IMR-90 (cell line): Measurements from ENCODE around the gene FRAS1. TPM values are rescaled to one million over a fixed set of nuclear protein-coding genes. Genes with fewer than 3 reads are reported as not detected.
A peak's percentile ranks its signal among the peaks of the same experiment; 100 is the strongest.

Experiments used
- ATAC-seq: fragments of 200-7000 bp; cut with Tn5 transposase; 2 replicates; pipeline ENCODE4 v1.9.1; 2020; ENCODE audit warnings: low read depth, mild to moderate bottlenecking, moderate library complexity
- BruUV-seq: library from RNA; stranded (reverse); fragments of 400-500 nt; replicated peaks from 2 replicates; lab custom pipeline; 2021; lab: Mats Ljungman, UMichigan
- CTCF ChIA-PET: fragments of 300-600 bp; formaldehyde crosslinking; extraction: SDS; loops from one replicate; lab custom pipeline; 2021; ENCODE audit warnings: antibody characterized with exemption; lab: Yijun Ruan, JAX
- POLR2A ChIA-PET: fragments of 300-600 bp; sonication (Branson Sonifier 250); formaldehyde crosslinking; loops from one replicate; lab custom pipeline; 2022; ENCODE audit warnings: antibody characterized with exemption; ENCODE audit not compliant: unreplicated experiment; lab: Charles Lee
- DNase-seq: peaks from one replicate; pipeline ENCODE4 v3.0.0; 2013
- H2AFZ ChIP-seq: replicated peaks from 2 replicates; pipeline ENCODE3; 2013; ENCODE audit warnings: low read length, mild to moderate bottlenecking; ENCODE audit not compliant: poor library complexity
- H2AK5ac ChIP-seq: 2 replicates; pipeline ENCODE4 v1.6.1; 2013; ENCODE audit warnings: low read depth, low read length, inconsistent platforms
- H2AK9ac ChIP-seq: replicated peaks from 2 replicates; pipeline ENCODE3; 2013; ENCODE audit warnings: mild to moderate bottlenecking, low read depth, low read length, moderate library complexity; ENCODE audit not compliant: poor library complexity
- H2BK120ac ChIP-seq: 2 replicates; pipeline ENCODE4 v1.6.1; 2013; ENCODE audit warnings: low read depth, low read length, inconsistent platforms
- H2BK15ac ChIP-seq: 3 replicates; pipeline ENCODE4 v1.6.1; 2013; ENCODE audit warnings: low read depth, low read length, inconsistent platforms
- H2BK20ac ChIP-seq: 2 replicates; pipeline ENCODE4 v1.6.1; 2013; ENCODE audit warnings: low read depth, mild to moderate bottlenecking, inconsistent platforms, low read length, moderate library complexity
- H2BK5ac ChIP-seq: 2 replicates; pipeline ENCODE4 v1.6.1; 2013; ENCODE audit warnings: mild to moderate bottlenecking, low read depth, low read length, inconsistent platforms; ENCODE audit not compliant: poor library complexity, severe bottlenecking
- H3K14ac ChIP-seq: replicated peaks from 2 replicates; pipeline ENCODE4 v1.6.1; 2013; ENCODE audit warnings: low read depth, low read length, inconsistent platforms
- H3K18ac ChIP-seq: 2 replicates; pipeline ENCODE4 v1.6.1; 2013; ENCODE audit warnings: low read depth, low read length, control low read depth
- H3K23ac ChIP-seq: 2 replicates; pipeline ENCODE4 v1.6.1; 2013; ENCODE audit warnings: low read depth, low read length, inconsistent platforms
- H3K27ac ChIP-seq: 2 replicates; pipeline ENCODE4 v1.5.1; 2013; ENCODE audit warnings: mild to moderate bottlenecking, control low read depth, low read length; ENCODE audit not compliant: insufficient read depth
- H3K27me3 ChIP-seq: 2 replicates; pipeline ENCODE4 v1.6.1; 2013; ENCODE audit warnings: low read length; ENCODE audit not compliant: control insufficient read depth, insufficient read depth
- H3K36me3 ChIP-seq: 2 replicates; pipeline ENCODE4 v1.6.1; 2013; ENCODE audit warnings: low read length, mixed read lengths; ENCODE audit not compliant: control insufficient read depth, insufficient read depth
- H3K4ac ChIP-seq: 2 replicates; pipeline ENCODE4 v1.6.1; 2013; ENCODE audit warnings: low read depth, low read length, inconsistent platforms
- H3K4me1 ChIP-seq: 2 replicates; pipeline ENCODE4 v1.6.1; 2013; ENCODE audit warnings: low read length, mixed read lengths; ENCODE audit not compliant: control insufficient read depth, insufficient read depth
- H3K4me2 ChIP-seq: 2 replicates; pipeline ENCODE4 v1.6.1; 2013; ENCODE audit warnings: low read depth, mild to moderate bottlenecking, control low read depth, low read length, moderate library complexity
- H3K4me3 ChIP-seq: 2 replicates; pipeline ENCODE4 v1.5.1; 2013; ENCODE audit warnings: low read depth, mild to moderate bottlenecking, control low read depth, low read length, moderate library complexity; ENCODE audit not compliant: insufficient read depth
- H3K56ac ChIP-seq: 2 replicates; pipeline ENCODE4 v1.6.1; 2013; ENCODE audit warnings: low read length, inconsistent platforms; ENCODE audit not compliant: insufficient read depth; ENCODE audit errors: extremely low read depth
- H3K79me1 ChIP-seq, 2 experiments: 2 replicates each; pipeline ENCODE4 v1.6.1; 2013; ENCODE audit warnings: low read length in 2 of 2, inconsistent platforms in 1 of 2, low read depth in 1 of 2
- H3K9ac ChIP-seq: 2 replicates; pipeline ENCODE4 v1.6.1; 2013; ENCODE audit warnings: low read depth, low read length, control low read depth
- H3K9me1 ChIP-seq: 2 replicates; pipeline ENCODE4 v1.6.1; 2013; ENCODE audit warnings: low read length, inconsistent platforms; ENCODE audit not compliant: insufficient read depth
- H3K9me3 ChIP-seq: 2 replicates; pipeline ENCODE4 v1.6.1; 2013; ENCODE audit warnings: low read length; ENCODE audit not compliant: control insufficient read depth, insufficient read depth
- H4K20me1 ChIP-seq: 2 replicates; pipeline ENCODE4 v1.6.1; 2013; ENCODE audit warnings: low read length, inconsistent platforms; ENCODE audit not compliant: insufficient read depth
- H4K5ac ChIP-seq: 2 replicates; pipeline ENCODE4 v1.6.1; 2013; ENCODE audit warnings: mild to moderate bottlenecking, low read depth, low read length, control low read depth
- H4K8ac ChIP-seq, 2 experiments: 2 replicates each; pipeline ENCODE4 v1.6.1; 2013; ENCODE audit warnings: low read depth in 2 of 2, low read length in 2 of 2, control low read depth in 1 of 2, inconsistent platforms in 1 of 2
- H4K91ac ChIP-seq: 2 replicates; pipeline ENCODE4 v1.6.1; 2013; ENCODE audit warnings: low read depth, low read length, inconsistent platforms; ENCODE audit not compliant: insufficient read depth
- MAZ ChIP-seq: IDR thresholded peaks from 2 replicates; pipeline ENCODE4 v1.6.1; 2012; ENCODE audit warnings: low read depth, mild to moderate bottlenecking, low read length, improper control_type of control experiment, moderate library complexity, borderline replicate concordance
- RCOR1 ChIP-seq: IDR thresholded peaks from 2 replicates; pipeline ENCODE4 v1.6.1; 2012; ENCODE audit warnings: mild to moderate bottlenecking, low read length, improper control_type of control experiment; ENCODE audit not compliant: insufficient replicate concordance
- SMC3 ChIP-seq: fragments of 150-350 bp; IDR thresholded peaks from 2 replicates; pipeline ENCODE4 v1.6.1; 2016; ENCODE audit warnings: low read depth, mild to moderate bottlenecking, antibody characterized with exemption, low read length, moderate library complexity
- WGBS, 2 experiments: methylation state at CpG; one replicate each; pipeline versions ENCODE4 v1.1.5 to v1.1.7; 2013; ENCODE audit warnings: missing lambda C conversion rate in 2 of 2; ENCODE audit not compliant: insufficient read length in 1 of 2; ENCODE audit errors: extremely low coverage in 2 of 2; 5-methylcytosine and 5-hydroxymethylcytosine counted together
- dilution Hi-C: fragments of 300-500 bp; cut with HindIII; formaldehyde crosslinking; loops from one replicate; pipeline ENCODE4 v1.14.3; 2018; ENCODE audit warnings: low sequenced_read_pairs; ENCODE audit not compliant: unreplicated experiment
- in situ Hi-C: fragments of 300-500 bp; cut with MboI; formaldehyde crosslinking; loops from 3 replicates; pipeline ENCODE4 v1.14.3; 2019; ENCODE audit warnings: low sequenced_read_pairs, inconsistent platforms, mixed read lengths
- intact Hi-C: fragments of 100-400 bp; cut with micrococcal nuclease; formaldehyde crosslinking; loops from 2 replicates; pipeline ENCODE4 v1.10.0; 2022
- polyA plus RNA-seq, 3 experiments: library from polyadenylated mRNA; depleted of rRNA; stranded (reverse); fragments of >200 nt; gene quantifications; 2 replicates each; pipeline ENCODE4 v1.2.3, GENCODE V29; 2012; ENCODE audit warnings: low replicate concordance in 1 of 3
- total RNA-seq: library from RNA; depleted of rRNA; stranded (reverse); fragments of >200 nt; gene quantifications from 2 replicates; pipeline ENCODE4 v1.2.3, GENCODE V29; 2012
- TF ChIP-seq, protein P1 (sequence below): fragments of 150-350 bp; IDR thresholded peaks from 2 replicates; pipeline ENCODE4 v1.6.1; 2016; ENCODE audit warnings: low read depth, mild to moderate bottlenecking, low read length, moderate library complexity, borderline replicate concordance

The FRAS1 gene
- total and polyA plus RNA-seq, 2 of the 4 experiments (the other 2 are of a cell fraction) = under 0.01 to 0.03 TPM

DNA sequence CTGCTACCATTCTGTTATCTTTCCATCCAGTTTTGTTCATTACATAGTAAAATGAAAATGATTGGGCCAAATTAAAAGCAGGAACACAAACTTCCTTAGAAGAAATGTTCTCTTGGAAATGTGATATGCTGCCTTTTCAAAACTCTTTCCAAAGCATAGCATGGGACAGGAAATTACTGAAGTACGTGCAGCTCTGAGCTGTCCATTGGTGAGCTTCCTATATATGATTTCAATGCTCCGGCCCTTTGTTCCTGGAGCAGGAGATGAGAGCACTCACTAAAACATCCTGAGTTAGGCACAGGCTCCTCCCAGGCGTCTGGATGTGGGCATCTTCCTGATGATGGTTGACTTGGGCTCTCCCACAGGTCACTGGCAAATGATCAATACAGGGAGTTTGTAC is 461.4 kb downstream of the FRAS1 start:
- dilution Hi-C loops = no loop called here
- no peaks in the 10 kb centered on the region for H4K20me1 ChIP-seq
- no peak overlapping the region for H2AK9ac ChIP-seq
- no peak overlapping the region for H3K4me2 ChIP-seq
- no peaks in the 10 kb centered on the region for H3K79me1 ChIP-seq
- H3K4me1 ChIP-seq = no peaks in the 10 kb centered on the region
- H3K14ac ChIP-seq = no peak overlapping the region
- no peak overlapping the region for H3K23ac ChIP-seq
- DNase-seq (no peak), ATAC-seq (no peak)
- no peak overlapping the region for H4K8ac ChIP-seq
- peaks cover 2% of the 10 kb centered on the region; the same call in 1 of the 2 replicates for H3K27me3 ChIP-seq
- no peak overlapping the region; the same call in 1 of the 2 replicates for H2BK20ac ChIP-seq
- no peak overlapping the region for H2BK120ac ChIP-seq
- no TSS peak for BruUV-seq
- no peak overlapping the region for H3K4ac ChIP-seq
- TF ChIP-seq RCOR1 = no peak
- no peak for TF ChIP-seq SMC3
- TF ChIP-seq, protein P1, sequence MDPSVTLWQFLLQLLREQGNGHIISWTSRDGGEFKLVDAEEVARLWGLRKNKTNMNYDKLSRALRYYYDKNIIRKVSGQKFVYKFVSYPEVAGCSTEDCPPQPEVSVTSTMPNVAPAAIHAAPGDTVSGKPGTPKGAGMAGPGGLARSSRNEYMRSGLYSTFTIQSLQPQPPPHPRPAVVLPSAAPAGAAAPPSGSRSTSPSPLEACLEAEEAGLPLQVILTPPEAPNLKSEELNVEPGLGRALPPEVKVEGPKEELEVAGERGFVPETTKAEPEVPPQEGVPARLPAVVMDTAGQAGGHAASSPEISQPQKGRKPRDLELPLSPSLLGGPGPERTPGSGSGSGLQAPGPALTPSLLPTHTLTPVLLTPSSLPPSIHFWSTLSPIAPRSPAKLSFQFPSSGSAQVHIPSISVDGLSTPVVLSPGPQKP = no peak
- no peak for TF ChIP-seq MAZ
- H4K5ac ChIP-seq = no peak overlapping the region
- no peak overlapping the region for H3K18ac ChIP-seq
- intact Hi-C loops = no loop called here
- no peak overlapping the region for H3K9ac ChIP-seq
- H2BK15ac ChIP-seq = no peak overlapping the region
- no peak overlapping the region for H2AK5ac ChIP-seq
- no peaks in the 10 kb centered on the region for H3K9me3 ChIP-seq
- no peak overlapping the region for H4K91ac ChIP-seq
- H3K4me3 ChIP-seq = no peak overlapping the region
- no peak overlapping the region for H3K56ac ChIP-seq
- no peaks in the 10 kb centered on the region for H3K36me3 ChIP-seq
- POLR2A ChIA-PET = no interaction called here
- no peaks in the 10 kb centered on the region for H3K9me1 ChIP-seq
- in situ Hi-C loops = loop anchor here (10.0 kb wide), 1 partner anchor 564 kb away; no protein-coding TSS in a partner anchor
- H2BK5ac ChIP-seq = no peak overlapping the region
- H2AFZ ChIP-seq = peak overlapping the region; percentile 48
- WGBS, 2 experiments = no CpG with 5 or more reads among the region's 3 CpGs
- no peak overlapping the region for H3K27ac ChIP-seq
- CTCF ChIA-PET = interaction anchor here (0.7 to 0.9 kb wide), 2 partner anchors 9 to 64 kb away, joined by 3 to 4 read pairs; no protein-coding TSS in a partner anchor
